Transverse colon (tissue), 4 donors: Measurements from ENCODE around the gene OTOGL.

Experiments used
- POLR2AphosphoS5 ChIP-seq, 3 donors: sonication (generic); formaldehyde crosslinking; IDR thresholded peaks; one replicate each; pipeline ENCODE4 v1.6.1; 2016; ENCODE audit warnings: antibody characterized with exemption in 3 of 3
- TF ChIP-seq, protein P1 (sequence below), 5 experiments: fragments of 200-600 bp in 3 of 5; fragments of 450-650 bp in 2 of 5; sonication (generic) in 3 of 5; IDR thresholded peaks; 1 replicate in 2 of 5; 2 replicates in 3 of 5; pipeline ENCODE4 v1.5.1; 2016 to 2017; ENCODE audit warnings: antibody characterized with exemption in 5 of 5, inconsistent platforms in 3 of 5, mild to moderate bottlenecking in 2 of 5, moderate library complexity in 1 of 5

DNA sequence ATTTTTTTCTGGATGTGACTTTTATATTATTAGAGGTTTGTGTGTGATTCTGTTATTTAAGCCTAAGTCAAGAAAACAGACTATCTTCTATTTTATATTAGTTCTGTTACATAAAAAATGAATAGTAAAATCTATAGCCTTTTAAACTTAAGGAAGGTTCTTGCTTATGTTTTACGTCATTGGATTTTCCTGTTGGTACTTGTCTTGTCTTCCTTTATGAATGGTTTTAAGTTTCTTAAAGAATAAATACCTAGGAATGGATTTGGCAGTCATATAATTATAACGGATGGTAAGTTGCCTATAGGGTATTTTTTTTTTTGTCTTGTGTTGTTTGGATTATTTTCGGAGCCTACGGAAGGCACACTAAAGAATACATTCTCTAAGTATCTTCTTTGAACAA lies 182.9 kb downstream of the OTOGL start:
- TF ChIP-seq, protein P1, sequence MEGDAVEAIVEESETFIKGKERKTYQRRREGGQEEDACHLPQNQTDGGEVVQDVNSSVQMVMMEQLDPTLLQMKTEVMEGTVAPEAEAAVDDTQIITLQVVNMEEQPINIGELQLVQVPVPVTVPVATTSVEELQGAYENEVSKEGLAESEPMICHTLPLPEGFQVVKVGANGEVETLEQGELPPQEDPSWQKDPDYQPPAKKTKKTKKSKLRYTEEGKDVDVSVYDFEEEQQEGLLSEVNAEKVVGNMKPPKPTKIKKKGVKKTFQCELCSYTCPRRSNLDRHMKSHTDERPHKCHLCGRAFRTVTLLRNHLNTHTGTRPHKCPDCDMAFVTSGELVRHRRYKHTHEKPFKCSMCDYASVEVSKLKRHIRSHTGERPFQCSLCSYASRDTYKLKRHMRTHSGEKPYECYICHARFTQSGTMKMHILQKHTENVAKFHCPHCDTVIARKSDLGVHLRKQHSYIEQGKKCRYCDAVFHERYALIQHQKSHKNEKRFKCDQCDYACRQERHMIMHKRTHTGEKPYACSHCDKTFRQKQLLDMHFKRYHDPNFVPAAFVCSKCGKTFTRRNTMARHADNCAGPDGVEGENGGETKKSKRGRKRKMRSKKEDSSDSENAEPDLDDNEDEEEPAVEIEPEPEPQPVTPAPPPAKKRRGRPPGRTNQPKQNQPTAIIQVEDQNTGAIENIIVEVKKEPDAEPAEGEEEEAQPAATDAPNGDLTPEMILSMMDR (IDR thresholded peaks at IDR 0.05): no peak
- no peak for TF ChIP-seq POLR2AphosphoS5 (IDR thresholded peaks at IDR 0.05)
